GM18861 (cell line): ENCODE data around the gene B4GALT4.
"Not testable (repeated sequence)": the region's sequence is repeated elsewhere in the genome, so short reads cannot be mapped to it uniquely, and the experiment has no call there.

ENCODE experiments used
- ATAC-seq: cut with Tn5 transposase; IDR thresholded peaks from one replicate; pipeline ENCODE4 v1.9.1; 2021; ENCODE audit not compliant: unreplicated experiment

The B4GALT4 gene

DNA sequence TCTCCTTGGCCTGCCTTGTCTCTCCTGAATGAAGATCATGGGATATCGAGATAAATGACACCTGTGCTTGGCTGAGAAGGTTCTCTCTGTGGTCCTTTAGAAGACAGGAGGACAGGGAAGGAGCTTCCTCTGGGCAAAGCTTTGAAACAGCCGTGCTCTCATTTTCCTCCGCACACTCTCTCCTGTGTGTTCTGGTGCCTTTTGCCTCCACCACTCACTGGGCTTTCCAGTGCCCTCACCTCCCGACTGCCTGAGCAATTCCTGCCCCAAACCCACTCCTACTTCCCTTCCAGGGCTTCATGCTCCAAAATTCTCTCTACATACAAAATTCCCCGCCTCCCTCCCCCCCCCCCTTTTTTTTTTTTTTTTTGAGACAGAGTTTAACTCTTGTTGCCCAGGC lies 35.0 kb downstream of the B4GALT4 start:
- no peak for ATAC-seq

DNA sequence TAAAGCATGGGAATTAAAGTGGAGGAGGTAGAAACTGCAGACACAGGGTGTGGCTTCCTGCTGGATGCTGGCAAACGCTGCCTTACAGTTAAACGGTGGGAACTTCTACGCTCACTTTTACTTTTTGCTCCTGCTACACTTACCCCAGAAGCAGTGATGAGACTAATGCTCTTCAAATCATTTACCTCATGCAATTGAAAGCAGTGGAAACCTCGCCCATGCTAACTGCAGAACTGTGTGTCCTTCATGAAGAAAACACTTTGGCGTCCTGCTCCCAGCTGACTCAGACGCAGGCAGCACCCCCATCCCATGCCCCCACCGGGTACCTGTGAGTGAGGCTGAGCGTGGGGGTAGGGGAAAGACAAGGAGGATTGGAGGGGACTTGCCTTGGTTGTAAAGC lies 35.5 kb downstream of the B4GALT4 start:
- no peak for ATAC-seq

DNA sequence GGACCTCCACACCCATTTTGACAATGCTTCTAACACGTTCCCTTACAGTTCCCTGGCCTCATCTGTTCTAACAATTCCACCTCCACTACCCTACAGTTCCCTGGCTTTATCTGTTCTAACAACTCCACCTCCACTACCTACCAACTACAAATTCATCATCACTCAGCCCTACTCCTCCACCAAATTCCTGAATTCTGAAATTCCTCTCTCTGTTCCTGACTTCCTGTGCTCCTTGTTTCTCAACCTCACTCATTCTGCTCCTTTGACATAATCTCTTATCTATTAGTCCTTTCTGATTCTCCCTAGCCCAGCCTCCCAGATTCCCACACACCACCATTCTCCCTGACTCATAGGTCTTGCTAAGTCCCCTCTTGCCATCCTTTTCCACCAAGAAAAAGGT lies 44.8 kb downstream of the B4GALT4 start:
- ATAC-seq = no peak

DNA sequence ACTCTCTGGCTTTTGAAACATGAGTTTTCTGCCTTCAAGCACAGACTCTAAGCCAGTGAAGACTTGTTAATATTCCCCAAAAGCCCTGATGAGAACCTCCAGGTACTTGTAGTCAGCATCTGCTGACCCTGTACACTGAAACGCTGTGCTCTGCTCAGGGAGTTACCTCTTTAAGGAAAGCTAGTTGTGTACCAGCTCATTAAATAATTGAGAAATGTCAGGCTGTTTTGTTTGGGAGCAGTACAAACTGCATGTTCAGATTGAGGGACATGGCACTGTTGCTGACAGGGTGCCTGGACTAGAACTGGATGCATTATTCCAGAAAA lies 45.6 kb downstream of the B4GALT4 start:
- ATAC-seq = no peak

DNA sequence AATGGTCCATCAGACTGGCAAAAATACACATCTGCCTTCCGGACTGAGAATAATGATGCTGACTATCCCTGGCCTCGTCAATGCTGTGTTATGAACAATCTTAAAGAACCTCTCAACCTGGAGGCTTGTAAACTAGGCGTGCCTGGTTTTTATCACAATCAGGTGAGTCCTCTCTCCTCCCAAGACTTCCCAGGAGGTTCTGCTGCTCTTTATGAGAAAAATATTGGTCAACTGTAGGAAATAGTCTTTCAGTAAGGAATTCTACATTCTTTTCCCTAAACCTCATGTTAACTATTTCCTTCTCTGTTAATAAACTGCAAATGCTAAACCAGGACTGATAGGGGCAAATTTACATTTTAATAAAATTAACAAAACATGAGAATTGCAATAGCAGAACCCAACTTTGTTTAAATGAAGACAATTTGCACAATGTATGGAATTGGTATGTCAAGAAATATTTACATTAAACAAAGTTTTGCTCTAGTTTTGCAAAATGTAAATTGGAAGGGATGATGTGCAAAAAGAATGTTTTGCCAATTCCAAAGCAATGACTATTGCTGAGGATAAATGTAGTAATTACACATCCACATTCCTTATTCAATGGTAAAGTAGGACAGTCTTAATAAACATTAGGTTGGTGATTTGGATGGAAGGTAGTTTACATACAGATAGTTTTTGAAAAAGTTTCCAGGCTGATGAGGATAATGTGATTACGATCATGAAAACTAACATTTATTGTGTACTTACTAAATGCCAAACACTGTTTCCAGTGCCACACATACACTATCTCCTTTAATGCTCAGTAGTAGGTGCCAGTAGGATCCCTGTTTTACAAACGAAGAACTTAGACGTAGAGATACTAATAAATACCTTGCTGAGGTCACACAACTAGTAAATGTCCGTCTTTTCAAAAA lies 46.2 kb downstream of the B4GALT4 start:
- ATAC-seq = no peak

DNA sequence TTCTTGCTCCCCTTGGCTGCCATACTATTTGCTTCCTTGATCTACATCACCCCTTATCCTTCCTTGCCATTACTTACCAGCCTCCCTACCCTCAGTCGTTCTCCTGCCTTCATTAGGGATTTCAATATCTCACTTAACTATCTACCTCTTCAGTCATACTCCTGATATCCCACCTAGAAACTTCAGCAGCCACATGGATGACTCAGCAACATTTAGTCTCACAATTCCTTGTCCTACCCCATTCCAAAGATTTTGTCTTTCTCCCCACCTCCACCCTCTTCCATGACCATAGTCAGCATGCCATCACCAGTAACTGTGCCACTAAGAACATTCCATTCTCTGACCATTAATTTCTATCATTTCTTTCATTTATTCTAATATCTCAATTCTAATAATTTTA lies 48.9 kb downstream of the B4GALT4 start:
- ATAC-seq = no peak

DNA sequence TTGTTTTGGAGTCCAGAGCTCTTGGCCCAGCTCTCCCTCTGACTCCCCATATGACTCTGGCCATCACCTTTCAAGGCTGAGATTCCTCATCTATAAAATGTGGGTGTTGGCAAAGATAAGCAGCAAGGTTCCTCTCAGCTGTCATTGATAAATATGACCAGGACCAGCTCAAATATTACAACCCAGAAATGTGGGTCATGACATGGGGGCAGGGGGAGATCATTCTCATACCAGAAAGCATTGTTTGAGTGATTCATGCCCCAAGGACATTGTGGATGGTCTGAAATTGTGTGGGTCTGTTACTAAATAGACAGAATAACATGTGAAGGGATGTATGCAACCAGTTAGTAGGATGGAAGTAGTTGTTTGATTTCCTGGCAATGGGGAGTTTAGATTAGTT lies 53.4 kb downstream of the B4GALT4 start:
- ATAC-seq = no peak

DNA sequence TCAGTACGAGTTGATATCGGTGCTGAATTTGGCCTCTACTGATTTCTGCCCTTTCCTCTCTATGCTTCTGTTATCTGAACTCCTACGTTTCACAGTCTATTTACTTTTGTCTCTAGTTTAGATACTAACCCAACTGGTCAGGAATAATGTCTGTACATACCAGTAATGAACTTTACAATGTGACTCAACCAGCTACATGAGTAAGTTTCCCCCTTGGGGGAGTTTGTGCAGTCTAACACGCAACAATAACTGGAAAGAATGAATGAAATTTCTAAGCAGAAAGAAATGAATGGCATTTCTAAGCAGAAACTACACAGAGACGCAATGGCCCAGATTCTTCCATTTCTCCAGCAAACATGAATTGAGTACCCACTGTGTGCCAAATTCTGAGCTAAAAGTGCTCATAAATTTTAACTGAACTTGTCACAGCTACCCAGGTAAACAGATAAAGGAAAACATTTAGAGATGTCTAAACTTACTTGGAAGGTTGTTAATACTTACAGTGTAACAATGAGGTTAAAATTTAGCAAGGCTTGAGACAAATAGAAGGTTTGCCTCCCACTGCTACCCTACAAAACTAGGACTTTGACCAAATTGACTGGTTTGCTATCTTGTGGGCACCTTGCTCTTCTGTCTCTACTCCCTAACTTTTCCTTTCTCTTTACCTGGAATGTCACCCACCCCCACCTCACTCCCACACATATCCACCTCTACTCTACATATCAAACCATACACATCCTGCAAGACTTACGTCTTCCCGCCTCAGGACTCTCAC lies 55.7 kb downstream of the B4GALT4 start:
- no peak for ATAC-seq

DNA sequence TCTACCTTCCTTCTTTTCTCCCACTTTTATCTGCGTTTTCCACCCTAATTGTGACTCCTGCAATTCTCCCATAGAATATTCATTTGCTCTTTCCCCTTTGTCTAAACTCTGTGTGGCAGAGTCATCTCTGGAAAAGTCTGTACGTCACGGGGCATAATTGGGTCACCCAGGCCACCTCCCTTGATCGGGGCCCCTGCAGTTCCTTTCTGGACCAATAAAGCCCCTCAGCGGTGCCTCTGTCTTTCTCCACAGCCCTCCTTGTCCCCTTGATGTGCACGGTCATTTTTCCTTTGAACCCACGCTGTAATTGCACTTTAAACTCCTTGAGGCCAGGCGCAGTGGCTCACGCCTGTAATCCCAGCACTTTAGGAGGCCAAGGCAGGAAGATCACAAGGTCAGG lies 56.6 kb downstream of the B4GALT4 start:
- no peak for ATAC-seq

DNA sequence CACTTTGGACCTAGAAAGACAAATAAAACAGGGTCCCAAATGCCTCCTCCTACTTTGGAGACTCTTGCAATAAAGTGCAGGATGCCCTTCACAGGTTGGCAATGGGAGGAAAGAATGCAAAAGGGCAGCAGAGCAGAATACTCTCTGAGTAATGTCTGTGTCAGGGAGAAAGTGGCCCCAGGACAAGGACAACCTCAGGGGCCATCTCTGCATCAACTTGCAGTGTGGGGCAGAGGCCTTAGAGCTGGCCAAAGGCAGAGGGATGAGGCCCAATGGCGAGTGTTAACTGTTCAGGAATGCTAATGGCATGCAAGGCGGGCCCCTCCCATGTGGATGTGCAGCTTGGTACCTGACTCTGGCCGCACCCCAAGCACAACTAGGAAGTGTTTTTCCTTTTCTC lies 58.9 kb downstream of the B4GALT4 start:
- ATAC-seq = no peak

DNA sequence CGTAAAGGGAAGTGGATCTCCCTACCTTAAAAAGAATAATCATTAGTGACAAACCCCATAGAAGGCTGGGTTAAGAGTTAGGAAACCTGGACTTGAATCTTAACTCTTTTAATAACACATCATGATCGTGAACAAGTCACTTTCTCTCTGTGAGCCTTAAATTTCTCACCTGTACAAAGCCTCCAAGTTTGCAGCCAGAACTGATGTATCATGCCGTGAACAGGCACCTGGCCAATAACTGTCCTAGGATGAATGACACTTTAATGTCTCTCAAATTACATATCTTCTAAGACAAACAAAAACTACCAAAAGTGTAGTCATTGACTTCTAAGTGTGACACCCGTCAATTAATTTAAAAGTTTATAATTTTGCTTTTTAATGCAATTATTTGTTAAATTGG lies 63.4 kb downstream of the B4GALT4 start:
- no peak for ATAC-seq

DNA sequence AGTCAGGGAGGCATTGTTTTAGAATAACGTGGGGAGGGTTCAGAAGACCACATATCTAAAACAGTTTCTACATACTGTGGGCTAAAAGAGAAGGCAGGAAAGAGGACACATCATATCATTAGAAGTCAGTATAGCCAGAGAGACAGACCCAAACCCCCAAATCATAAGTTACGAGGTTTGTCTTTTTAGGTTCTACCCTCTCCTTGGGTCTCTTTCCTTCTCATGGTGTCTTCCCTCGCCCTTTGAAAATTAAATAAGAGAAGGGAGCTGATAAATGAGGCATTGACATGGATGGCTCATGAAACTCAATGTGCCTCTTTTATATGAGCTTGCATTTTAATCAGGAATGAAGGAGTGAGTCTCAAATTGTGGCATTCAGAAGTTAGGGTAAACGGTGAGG lies 63.9 kb downstream of the B4GALT4 start:
- no peak for ATAC-seq

DNA sequence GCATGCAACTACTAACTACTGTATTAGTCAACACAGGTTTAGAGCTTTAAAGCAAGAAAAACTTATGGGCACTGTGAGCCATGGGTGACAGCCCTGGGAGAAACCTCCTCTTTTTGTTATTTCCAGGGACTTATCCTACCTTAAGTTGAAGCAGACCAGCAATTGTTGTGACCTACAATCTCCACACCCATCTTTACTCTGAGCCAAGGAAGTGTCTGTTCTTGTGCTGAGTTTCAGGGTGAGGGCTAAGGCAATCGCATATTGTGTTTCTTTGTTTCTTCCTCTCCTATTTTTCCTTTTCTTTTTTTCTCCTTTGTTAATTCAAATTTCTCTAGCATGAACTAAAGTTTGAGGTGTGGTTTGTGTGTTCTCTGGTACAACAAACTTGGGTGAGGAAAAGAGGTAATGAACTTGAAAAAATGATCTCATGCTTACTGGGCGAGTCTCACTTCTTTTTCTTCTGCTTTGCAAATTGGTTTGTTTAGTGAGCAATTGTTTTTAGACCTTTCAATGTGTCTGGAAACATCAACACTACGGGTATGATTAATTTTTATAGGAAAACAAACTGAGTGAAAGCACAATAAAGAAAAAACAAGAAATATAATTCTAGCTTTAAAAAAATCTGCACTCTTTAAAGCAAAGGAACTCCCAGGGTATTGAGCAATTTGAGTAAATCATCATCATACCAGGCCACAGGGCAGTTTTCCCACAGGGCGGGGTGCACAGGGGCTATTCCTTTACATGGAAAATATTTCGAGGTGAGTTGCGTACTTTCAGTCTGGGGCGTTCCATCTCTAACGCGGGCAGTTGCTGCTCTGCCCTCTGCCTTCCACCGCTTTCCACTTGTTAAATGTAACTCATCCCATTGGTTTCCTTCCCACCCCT lies 64.6 kb downstream of the B4GALT4 start:
- no peak for ATAC-seq

DNA sequence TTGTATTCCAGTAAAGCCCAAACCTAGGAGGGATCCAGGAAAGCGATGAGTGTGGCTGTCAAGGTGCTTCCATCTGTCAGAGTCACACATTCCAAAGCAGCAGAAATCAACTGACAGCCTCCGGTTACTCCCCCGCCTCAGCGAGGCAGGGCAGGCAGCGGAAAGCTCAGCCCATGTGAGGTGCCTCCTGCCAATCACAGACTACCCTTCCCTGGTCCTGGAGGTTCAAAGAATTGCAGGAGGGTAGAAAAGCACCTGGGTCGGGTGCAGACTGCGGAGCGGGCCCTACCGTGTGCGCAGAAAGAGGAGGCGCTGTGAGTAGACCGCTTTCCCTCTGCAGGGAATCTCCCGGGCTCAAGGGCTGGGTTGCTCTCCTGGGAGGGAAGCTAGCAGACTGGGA lies 67.4 kb downstream of the B4GALT4 start, which contains the start of gene UPK1B:
TSS of gene UPK1B (plus strand) at position 274 of the 400 bp plus-strand sequence. CDS start 13,144 bp downstream, outside the sequence.
- no peak for ATAC-seq

DNA sequence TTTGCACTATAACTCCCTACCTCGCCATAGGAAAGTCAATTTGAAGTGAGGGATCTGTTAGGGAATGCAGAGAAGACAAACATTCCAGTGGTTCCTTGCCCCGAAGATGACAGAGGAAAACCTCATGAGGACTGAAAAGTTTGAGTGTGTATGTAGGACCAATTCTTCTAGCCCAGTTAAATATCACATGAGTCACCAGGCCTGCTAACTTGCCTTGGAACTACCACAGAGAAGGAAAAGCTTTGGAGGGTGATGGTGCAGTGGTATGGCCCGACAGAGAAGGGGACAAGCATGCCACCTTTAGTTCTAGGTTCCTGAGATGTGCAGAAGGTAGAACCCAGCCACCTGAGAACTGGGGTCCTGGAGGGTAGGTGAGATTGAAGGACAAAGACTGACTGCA lies 69.9 kb downstream of the B4GALT4 start:
- no peak for ATAC-seq

DNA sequence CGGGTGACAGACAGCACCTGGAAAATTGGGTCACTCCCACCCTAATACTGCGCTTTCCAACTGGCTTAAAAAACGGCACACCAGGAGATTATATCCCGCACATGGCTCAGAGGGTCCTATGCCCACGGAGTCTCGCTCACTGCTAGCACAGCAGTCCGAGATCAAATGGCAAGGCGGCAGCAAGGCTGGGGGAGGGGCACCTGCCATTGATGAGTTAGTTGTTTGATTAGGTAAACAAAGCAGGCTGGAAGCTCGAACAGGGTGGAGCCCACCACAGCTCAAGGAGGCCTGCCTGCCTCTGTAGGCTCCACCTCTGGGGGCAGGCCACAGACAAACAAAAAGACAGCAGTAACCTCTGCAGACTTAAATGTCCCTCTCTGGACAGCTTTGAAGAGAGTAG lies 75.9 kb downstream of the B4GALT4 start:
- ATAC-seq = not testable (repeated sequence)
